WI38 (cell line): ENCODE measurements around the gene SLC24A3.

Source experiments
- H3K4me3 ChIP-seq: 2 replicates; pipeline ENCODE4 v1.5.1; 2011; ENCODE audit warnings: low read depth, mild to moderate bottlenecking, control low read depth, low read length
- TF ChIP-seq, protein P1 (sequence below): IDR thresholded peaks from 2 replicates; pipeline ENCODE4 v1.5.1; 2012; ENCODE audit warnings: low read depth, mild to moderate bottlenecking, control low read depth, low read length

Gene SLC24A3

DNA sequence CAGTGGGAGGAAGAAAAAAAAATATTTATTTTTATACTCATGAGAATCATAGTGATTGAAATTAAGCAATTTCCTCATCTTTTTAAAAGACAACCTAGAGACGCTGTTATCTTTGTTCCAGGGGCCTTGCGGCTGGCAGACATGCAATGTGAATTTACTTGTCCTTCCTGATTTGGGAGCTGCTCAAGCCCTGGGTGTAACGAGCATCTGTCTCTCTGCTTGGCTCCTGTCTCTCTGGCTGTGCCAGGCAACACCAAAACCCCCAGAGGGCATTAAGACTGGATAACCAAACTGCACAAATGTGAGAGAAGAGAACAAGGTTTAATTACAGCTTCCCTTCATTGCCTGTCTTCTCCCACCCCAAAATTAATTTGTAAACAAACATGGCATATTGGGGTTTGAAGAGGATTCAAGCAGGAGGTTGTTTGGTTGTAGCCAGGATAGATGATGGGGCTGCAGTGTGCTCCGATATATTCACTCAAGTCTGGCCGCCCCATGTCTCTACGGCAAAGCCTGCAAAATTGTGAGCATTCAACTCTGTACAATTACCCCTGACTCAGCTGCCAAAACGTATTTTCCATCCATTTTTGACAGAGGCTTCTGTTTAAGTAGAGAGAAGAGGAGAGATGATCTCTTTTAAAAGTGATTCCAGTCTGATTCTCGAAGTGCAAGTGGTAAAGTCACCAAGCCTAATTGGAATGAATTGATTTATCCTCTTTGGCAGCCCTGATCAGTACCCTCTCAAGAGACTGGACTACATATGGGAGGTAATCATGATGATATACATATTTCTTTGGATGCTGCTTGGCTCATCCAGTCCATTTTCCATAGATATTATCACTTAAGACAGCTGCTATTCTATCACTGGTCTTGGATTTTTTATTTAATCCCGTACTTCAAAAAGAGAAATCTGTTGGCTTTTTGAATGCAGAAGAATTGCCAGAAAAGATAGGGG is 170.2 kb downstream of the SLC24A3 start:
- TF ChIP-seq, protein P1, sequence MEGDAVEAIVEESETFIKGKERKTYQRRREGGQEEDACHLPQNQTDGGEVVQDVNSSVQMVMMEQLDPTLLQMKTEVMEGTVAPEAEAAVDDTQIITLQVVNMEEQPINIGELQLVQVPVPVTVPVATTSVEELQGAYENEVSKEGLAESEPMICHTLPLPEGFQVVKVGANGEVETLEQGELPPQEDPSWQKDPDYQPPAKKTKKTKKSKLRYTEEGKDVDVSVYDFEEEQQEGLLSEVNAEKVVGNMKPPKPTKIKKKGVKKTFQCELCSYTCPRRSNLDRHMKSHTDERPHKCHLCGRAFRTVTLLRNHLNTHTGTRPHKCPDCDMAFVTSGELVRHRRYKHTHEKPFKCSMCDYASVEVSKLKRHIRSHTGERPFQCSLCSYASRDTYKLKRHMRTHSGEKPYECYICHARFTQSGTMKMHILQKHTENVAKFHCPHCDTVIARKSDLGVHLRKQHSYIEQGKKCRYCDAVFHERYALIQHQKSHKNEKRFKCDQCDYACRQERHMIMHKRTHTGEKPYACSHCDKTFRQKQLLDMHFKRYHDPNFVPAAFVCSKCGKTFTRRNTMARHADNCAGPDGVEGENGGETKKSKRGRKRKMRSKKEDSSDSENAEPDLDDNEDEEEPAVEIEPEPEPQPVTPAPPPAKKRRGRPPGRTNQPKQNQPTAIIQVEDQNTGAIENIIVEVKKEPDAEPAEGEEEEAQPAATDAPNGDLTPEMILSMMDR, result no peak

DNA sequence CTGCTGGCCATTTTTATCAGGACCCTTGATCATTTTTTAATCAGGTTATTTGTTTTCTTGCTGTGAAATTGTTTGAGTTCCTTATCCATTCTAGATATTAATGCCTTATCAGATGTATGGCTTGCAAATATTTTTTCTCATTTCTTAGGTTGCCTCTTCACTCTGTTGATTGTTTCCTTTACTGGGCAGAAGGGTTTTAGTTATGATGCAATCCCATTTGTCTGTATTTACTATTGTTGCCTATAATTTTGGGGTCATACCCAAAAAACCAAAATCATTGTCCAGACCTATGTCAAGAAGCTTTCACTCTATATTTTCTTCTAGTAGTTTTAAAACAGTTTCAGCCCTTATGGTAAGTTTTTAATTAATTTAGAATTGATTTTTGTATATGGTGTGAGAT is 172.5 kb downstream of the SLC24A3 start:
- no peak overlapping the region for H3K4me3 ChIP-seq
- TF ChIP-seq, protein P1, result no peak

More for the DNA sequence above, 170.2 kb downstream of the SLC24A3 start:
- no peak overlapping the region for H3K4me3 ChIP-seq

DNA sequence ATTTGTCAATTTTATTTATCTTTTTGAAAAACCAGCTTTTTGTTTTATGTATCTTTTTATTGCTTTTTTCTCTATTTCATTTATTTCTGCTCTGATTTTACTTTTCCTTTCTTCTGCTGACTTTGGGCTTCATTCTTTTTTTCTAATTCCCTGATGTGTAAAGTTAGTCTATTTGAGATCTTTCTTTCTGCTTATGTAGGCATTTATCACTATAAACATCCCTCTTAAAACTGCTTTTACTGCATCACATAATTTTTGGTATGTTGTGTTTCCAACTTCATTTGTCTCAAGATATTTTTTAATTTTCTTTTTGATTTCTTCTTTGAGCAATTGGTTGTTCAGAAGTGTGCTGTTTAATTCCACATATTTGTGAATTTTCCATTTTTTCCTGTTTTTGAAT is 174.8 kb downstream of the SLC24A3 start:
- TF ChIP-seq, protein P1, result no peak
- no peak overlapping the region for H3K4me3 ChIP-seq

DNA sequence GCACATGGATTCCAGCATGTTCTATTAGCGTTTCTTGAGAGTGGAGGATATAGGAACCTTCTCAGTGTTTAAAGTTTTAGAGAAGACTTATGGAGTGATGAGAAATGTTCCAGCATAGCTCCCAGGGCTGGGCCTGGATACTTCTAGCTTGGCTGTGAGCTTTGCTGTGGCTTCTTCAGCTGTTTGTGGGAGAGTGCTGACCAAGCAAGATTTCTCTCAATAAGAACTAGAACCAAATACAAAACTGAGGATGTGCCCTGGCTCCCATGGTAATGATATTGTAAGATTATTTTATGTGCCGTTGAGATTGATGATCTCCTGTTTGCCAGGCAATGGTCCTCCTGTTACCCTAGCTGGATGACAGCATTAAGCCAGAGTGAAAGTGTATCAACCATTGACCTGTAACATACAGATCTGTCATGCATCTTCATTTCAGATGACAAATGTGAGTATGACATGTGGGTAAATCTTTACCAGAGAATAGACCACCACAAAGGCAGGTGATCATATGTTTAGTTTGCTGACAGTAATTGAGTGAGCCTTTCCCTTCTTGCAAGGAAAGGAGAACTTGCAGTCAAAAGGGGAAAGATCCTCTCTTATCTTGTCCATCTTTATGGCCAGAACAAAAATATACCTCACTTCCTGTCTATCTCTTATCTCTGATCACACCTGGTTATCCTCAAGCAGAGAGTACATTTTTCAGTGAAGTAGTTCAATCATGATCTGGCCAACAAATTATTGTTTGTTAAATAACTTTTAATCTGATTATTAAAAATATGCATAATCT is 180.1 kb downstream of the SLC24A3 start:
- no peak overlapping the region for H3K4me3 ChIP-seq
- TF ChIP-seq, protein P1, result no peak

DNA sequence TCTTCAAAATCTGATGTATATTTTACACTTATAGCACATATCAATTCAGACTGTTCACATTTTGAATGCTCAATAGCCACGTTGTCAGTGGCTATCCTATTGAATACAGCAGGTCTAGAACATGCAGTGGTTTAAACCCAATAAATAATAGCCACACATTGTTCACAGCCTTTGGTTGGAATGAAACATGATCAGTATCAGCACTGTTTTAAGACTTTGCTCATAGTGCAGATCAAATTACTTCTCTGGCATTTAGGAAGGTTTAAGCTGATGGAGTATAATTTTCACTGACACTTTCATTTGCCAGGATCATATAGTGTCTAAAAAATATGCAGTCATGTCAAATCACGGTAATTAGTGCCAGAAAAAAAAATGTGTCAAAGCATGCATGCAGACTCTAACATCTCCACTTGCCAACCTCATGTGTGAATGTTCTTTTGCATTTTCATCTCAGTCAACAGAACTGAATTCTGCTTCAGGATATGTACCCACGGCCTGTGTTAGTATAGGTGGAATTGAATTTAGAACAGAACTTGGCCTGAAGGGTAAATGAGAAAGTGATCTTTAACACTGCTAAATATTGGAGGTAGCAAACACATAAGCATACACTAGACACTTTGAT is 184.1 kb downstream of the SLC24A3 start:
- TF ChIP-seq, protein P1, result no peak
- H3K4me3 ChIP-seq, result no peak overlapping the region

DNA sequence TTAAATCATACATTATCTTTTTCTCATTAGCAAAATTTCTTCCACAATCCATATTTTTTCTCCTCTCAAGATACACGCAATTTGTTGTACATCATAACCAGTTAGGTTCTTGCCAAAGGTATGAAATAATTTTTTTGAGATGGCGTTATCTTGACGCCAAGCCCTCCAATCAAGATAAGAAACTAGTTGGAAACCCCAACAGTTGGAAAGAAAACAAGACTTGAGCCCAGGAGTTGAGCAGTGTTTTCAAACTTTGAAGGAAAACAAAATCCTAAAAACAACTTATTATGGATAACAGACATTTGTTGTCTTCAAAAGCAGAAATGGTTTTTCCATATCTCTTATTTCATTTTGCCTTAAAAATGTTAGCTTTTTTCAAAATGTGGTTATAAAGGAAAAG is 184.8 kb downstream of the SLC24A3 start:
- H3K4me3 ChIP-seq, result no peak overlapping the region
- TF ChIP-seq, protein P1, result no peak

DNA sequence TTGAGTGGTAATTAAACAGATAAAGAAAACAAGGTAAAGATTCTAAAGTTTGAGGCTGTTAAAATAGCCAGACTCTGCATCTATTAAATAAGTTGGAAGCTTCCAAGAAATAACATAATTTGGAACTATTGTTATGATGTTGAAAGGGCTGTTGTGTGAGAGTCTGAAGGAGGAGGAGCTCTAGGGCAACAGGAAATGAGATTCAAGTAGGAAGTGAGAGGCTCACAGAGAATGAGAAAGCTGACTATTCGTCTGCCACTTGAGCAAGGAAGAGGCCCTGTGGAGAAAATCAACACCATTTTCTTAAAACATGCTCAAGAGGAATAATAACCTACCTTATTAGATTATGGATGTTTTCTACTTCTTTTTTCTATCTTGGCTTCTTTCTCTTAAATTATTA is 185.2 kb downstream of the SLC24A3 start:
- TF ChIP-seq, protein P1, result no peak
- H3K4me3 ChIP-seq, result no peak overlapping the region
